Posterior cingulate gyrus (tissue), 11 donors: Measurements from ENCODE around the gene SERPINB13.

Source experiments
- DNase-seq, 10 donors: peaks; one replicate each; pipeline versions ENCODE4 v3.0.0 to v3.0.0-alpha.2; 2020 to 2021; ENCODE audit warnings: mixed read lengths in 3 of 10
- intact Hi-C: fragments of 100-400 bp; cut with DNase I; formaldehyde crosslinking; loops from one replicate; pipeline ENCODE4 v1.15.1; 2023

SERPINB13 gene, protein sequence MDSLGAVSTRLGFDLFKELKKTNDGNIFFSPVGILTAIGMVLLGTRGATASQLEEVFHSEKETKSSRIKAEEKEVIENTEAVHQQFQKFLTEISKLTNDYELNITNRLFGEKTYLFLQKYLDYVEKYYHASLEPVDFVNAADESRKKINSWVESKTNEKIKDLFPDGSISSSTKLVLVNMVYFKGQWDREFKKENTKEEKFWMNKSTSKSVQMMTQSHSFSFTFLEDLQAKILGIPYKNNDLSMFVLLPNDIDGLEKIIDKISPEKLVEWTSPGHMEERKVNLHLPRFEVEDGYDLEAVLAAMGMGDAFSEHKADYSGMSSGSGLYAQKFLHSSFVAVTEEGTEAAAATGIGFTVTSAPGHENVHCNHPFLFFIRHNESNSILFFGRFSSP

GRCh38 chr18:63586966-63587365, at the start of gene SERPINB13:
SERPINB13 (plus strand) TSS chr18:63587343; CDS start chr18:63588668, 1,325 bp downstream.
- DNase-seq = no peak

DNA sequence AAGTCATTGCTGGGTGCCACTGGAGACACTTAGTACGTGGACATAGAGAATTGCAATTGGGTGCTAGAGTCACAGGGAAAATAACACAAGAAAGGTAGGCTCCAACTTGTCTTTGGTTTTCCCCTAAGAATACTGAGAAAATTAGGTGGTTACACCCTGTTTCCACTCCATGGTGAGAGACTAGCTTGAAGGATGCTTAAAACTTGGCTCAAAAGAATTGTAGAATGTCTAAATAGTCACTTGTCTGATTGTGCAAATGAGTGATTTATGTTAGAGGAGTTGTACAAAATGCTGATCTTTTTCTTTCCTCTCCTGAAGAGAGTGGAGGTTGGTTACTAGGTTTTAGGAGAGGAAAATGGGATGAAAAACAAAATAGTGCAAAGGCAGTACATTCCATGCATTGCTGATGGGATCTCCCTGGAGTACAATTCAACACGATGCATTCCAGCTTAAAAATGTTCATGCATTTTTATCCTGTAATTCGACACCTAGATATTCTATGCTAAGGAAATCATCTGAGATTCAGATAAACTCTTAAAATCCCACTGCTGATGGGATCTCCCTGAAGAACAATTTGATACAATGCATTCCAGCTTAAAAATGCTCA, 47.1 kb upstream of the SERPINB13 start:
- no peak for DNase-seq
- intact Hi-C loops = no loop called here

More at GRCh38 chr18:63586966-63587365, at the start of gene SERPINB13:
- intact Hi-C loops = no loop called here

DNA sequence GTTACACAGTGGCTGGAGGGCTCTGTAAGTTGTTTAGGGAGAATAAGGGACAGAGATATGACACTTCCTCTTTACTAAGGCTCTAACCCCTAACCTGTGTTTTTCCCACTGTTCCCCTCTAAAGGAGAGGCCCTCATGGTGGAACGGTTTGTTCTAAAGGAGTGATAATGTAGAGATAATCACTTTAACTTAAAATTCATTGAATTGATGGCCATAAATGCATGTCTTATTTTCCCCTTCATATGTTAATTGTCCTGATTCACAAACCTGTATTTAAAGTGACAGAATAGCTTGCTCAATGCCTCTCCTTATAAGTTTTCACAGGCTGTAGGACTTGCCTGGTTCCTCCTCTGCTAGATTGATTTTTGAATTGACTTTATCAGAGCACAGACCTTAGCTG, 45.1 kb upstream of the SERPINB13 start, which contains the start of gene SERPINB12:
Gene SERPINB12, plus strand, starts transcription at position 301 of the 400 bp plus-strand sequence. CDS start 13,791 bp downstream, outside the sequence.
- no peak for DNase-seq
- intact Hi-C loops = no loop called here

DNA sequence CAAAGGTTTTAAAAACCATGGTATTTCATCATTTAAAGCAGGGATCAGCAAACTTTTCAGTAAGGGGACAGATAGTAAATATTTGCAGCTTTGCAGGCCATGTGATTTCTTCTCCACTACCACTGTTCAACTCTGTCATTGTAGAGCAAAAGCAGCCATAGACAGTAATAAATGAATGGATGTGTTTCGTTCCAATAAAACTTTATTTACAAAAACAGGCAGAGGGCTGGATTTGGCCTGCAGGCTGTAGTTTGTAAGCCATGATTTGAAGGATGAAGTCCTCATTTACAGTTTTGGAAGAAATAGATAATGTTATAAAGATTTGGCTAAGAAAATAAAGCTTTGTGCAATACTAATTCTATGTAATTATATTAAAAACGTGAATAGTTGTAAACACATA, 43.1 kb upstream of the SERPINB13 start:
- DNase-seq = no peak
- intact Hi-C loops = no loop called here

- no peak for DNase-seq
- intact Hi-C loops = no loop called here
These were observed 42.1 kb upstream of the SERPINB13 start for GRCh38 chr18:63545000-63545399.

DNA sequence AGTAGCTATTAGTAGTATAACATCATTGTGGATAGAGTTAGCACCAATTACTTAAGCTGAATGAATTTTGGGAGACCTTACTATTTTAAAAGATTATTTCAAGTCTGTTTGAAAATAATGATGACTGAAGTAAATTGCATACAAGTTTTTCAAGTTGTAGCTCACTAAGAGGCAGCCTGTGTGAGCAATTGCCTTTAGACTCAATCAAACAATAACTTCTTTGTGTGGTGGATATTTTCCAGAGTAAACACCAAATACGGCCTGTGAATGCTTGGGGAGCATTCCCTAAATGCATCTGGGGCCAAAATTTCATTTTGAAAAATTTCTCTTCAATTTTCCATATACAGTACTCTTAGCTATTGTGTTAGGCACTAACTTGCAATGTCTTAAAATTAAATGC, 37.1 kb upstream of the SERPINB13 start:
- intact Hi-C loops = no loop called here
- no peak for DNase-seq

- DNase-seq = no peak
- intact Hi-C loops = no loop called here
These were observed 35.4 kb upstream of the SERPINB13 start for GRCh38 chr18:63551769-63552168.

GRCh38 chr18:63552581-63552980, 34.6 kb upstream of the SERPINB13 start:
- no peak for DNase-seq
- intact Hi-C loops = no loop called here

GRCh38 chr18:63553081-63553480, 34.1 kb upstream of the SERPINB13 start:
- no peak for DNase-seq
- intact Hi-C loops = no loop called here

- intact Hi-C loops = no loop called here
- DNase-seq = no peak
These were observed 27.3 kb upstream of the SERPINB13 start for GRCh38 chr18:63559567-63560491.

DNA sequence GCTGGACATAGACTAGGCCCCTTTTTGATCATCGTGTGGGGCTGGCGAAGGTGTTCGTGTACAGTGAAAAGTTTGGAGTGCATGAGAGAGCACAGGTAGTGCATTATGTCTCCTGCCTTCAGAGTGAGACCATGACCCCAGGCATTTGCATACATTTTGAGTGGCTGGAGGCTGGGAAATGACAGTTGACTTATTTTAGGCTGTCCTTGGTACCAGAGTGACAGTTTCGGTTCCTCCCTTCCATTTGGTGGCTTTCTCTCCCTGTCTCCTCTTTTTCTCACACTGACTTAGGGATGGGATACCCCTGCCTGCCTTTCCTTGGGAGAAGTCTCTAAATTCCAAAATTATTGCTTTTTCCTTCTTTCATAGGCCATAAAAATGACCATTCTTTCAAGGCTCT, 24.9 kb upstream of the SERPINB13 start:
- DNase-seq = no peak
- intact Hi-C loops = no loop called here

- DNase-seq = no peak
- intact Hi-C loops = no loop called here
These were observed 23.1 kb upstream of the SERPINB13 start for GRCh38 chr18:63564021-63564420.

DNA sequence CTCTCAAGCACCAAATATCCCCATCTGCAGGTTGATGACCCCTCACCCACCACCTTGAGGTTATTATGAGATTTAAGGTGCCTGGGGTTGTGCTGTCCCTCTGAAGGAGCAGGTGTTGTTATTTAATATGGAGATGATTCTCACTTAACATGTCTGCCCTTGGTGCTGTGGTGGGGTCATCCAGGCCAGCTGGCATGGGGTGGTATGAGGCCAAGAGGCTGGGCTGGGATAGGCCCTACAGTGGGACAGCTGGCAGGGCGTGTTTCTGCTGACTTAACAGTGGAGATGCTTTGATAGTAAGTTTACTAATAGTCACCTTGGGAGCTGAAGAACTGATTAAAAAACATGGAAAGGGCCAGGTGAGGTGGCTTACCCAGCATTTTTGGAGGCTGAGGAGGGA, 22.6 kb upstream of the SERPINB13 start:
- intact Hi-C loops = no loop called here
- DNase-seq = no peak

DNA sequence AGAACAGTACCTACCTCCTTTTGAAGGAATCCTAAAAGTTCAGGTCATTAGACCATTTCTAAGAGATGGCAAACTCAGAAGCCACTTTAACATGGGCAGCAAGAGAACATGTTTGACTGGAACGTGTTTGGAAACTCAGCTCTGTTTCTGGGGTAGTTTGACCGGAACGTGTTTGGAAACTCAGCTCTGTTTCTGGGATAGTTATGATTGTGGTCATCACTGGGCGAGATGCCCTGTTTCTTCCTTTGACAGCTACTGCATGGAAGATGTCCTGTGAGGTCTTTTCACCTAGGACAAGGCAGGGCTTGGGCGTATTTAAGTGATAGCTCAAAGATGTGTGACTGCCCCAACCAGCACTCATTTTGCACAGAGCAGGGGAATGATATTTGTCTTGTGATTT, 19.9 kb upstream of the SERPINB13 start:
- no peak for DNase-seq
- intact Hi-C loops = no loop called here

GRCh38 chr18:63567825-63568224, 19.3 kb upstream of the SERPINB13 start:
- intact Hi-C loops = no loop called here
- DNase-seq = no peak

DNA sequence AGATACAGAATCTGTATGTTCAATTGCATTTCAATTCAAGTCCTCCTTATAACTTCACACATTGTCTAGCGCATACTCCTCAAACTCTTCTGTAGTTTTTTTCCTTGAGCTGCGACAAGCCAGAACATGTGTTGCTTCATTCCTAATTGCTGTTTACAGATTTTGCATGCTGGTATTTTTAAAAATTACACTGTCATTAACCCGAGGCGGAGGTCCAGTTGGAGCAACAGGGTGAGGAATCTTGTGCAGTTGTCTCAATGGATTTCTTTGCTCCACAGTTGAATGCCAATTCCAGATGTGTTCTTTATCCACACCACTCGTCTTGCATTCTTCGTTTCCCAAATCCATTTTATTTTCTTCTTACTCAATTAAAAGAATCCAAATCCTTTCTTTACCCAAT, 16.4 kb upstream of the SERPINB13 start:
- DNase-seq = no peak
- intact Hi-C loops = no loop called here

DNA sequence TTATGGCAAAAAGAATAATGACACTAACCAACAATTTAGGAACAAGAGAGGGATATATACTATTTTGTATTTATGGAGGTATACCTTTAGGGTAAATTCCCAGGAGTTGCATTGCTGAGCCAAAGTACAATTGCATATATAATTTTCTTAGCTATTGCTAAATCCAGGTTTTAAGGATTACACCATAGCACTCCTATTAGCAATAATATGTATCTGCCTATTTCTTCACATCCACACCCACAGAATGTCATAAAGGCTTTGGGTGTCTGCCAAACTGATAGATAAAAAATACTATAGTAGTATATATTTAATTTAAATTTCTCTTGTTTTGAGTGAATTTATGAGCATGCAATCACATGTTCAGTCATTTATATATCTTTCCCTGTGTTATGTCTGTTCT, 11.5 kb upstream of the SERPINB13 start:
- intact Hi-C loops = no loop called here
- no peak for DNase-seq

DNA sequence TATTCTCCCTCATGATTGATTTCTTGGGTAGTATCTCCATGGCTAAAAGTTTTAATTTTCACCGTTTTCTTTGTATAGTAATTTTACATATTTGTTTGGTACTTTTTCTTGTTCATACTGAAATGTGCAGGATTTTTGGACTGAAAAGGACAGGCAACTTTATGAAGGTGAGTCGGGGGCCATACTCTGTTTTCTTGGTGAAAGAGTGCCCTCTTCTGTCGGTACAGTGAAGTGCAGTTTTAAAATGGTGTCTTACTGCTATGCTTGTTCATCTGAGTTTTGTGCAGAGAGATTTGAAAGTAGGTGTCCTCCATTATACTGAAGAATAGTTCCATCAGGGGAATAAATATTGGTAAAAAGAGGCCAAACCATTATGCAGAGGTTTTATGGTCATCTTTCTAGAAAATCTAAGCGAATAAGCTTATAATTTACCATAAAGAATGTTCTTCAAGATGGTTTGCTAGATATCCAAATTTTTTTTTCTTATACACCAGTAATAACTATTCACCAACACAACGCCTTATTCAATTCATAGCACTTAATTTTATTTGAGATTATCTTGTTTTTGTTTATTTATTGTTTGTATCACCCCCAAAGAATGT, 8.7 kb upstream of the SERPINB13 start:
- DNase-seq = no peak
- intact Hi-C loops = loop anchor here (1.0 kb wide), 1 partner anchor 60 kb away; no protein-coding TSS in a partner anchor

- DNase-seq = no peak
- intact Hi-C loops = no loop called here
These were observed 7.5 kb upstream of the SERPINB13 start for GRCh38 chr18:63579616-63580015.

DNA sequence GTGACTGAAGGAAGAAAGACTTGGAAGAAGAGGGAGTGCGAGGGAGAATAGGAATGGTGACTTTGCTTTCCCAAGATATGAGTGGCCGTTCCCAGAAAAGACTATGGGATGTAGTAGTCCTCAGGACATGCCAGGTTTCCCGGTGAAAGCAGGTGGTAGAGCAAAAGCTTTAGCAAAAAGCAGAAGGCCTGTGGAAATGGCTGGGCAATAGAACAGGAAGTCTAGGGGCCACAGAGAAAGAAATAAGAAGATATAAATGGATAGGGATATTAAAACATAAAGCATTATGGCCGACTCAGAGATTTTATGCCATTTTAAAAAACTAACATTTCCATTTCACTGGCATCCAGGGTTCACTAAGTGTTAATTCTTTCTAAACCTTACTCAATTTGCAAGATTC, 1.2 kb upstream of the SERPINB13 start:
- intact Hi-C loops = no loop called here
- no peak for DNase-seq

GRCh38 chr18:63586431-63586830, 712 bp upstream of the SERPINB13 start:
- no peak for DNase-seq
- intact Hi-C loops = no loop called here
